GM10266 (cell line): ENCODE data around the gene ACAP2.
"Not testable (repeated sequence)": the region's sequence is repeated elsewhere in the genome, so short reads cannot be mapped to it uniquely, and the experiment has no call there.

Experiments
- DNase-seq: peaks from one replicate; pipeline ENCODE4 v3.0.0; 2012; ENCODE audit errors: extremely low spot score
- CTCF ChIP-seq: IDR thresholded peaks from 2 replicates; pipeline ENCODE4 v1.5.1; 2012; ENCODE audit warnings: mild to moderate bottlenecking, low read depth; ENCODE audit not compliant: control insufficient read depth, insufficient read depth; ENCODE audit errors: missing control alignments

Gene ACAP2

GRCh38 chr3:195442573-195443390 is at the start of gene ACAP2:
Gene ACAP2, minus strand, starts transcription at chr3:195443020. Its CDS starts 173 bp downstream, at chr3:195442847.
- TF ChIP-seq CTCF = peak; percentile 2
- DNase-seq = peak; percentile 100

GRCh38 chr3:195475614-195476013 is 32.8 kb upstream of the ACAP2 start:
- no peak for DNase-seq
- no peak for TF ChIP-seq CTCF

- not testable (repeated sequence) for DNase-seq
Measured at GRCh38 chr3:195475116-195475515, 32.3 kb upstream of the ACAP2 start.

- TF ChIP-seq CTCF = no peak
- DNase-seq = no peak
Measured at GRCh38 chr3:195468841-195469240, 26.0 kb upstream of the ACAP2 start.

- TF ChIP-seq CTCF = no peak
- no peak for DNase-seq
Measured at GRCh38 chr3:195468391-195468776, 25.6 kb upstream of the ACAP2 start.

- DNase-seq = no peak
- no peak for TF ChIP-seq CTCF
Measured at GRCh38 chr3:195467641-195468390, 25.0 kb upstream of the ACAP2 start.

- no peak for TF ChIP-seq CTCF
- no peak for DNase-seq
Measured at GRCh38 chr3:195466251-195466650, 23.4 kb upstream of the ACAP2 start.

GRCh38 chr3:195462922-195463321 is 20.1 kb upstream of the ACAP2 start:
- not testable (repeated sequence) for DNase-seq
